HG02870 (cell line): Measurements from ENCODE around the gene ZIC1.

Experiments
- ATAC-seq: cut with Tn5 transposase; IDR thresholded peaks from one replicate; pipeline ENCODE4 v1.9.1; 2021; ENCODE audit warnings: mild to moderate bottlenecking, moderate library complexity; ENCODE audit not compliant: unreplicated experiment

The ZIC1 gene

GRCh38 chr3:147379651-147380050 is 29.5 kb upstream of the ZIC1 start:
- no peak for ATAC-seq

DNA sequence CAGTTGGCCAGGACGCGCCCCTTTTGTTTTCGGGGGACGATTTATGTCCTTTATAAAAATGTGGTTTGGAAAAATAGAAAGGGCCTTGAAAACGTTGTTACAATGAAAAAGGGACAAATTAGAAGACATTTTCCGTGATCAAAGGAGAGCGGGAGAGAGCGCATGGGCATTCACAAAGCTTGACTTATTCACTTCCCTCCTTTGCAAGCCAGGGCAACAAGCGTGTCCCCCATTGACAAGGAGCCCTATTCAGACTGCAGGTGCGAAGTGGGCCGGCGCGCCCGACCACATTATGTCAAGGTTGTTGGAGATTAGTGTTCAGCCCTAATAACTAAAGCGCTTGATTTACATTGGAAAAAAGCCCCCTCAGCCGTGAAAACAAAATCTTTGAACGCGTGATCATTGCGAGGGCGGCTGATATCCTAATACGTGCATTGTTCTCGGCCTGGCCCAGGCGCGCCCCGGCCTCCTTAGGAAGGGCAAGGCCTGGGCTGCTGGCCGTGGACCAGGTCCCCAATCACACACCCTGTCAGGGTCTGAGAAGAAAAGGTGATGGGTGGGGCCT is 28.7 kb upstream of the ZIC1 start:
- ATAC-seq = no peak

DNA sequence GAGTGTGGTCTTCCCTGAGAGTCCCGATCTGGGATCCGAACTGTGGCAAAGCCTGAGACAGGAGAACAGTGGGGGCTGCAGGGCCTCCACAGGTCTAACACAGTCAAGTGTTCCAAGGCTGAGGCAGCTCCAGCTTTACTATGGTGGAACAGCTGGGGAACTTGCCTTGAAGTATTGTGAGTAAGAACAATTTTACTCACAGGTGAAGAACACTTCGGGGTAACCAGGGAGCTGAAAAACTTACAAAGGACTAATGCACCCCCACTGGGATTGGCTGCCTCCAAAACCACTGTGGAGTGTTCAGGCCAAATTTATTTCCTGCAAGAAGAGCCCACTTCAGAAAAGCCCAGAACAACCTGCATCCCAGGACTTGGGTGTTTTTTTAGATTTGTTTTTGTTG is 28.2 kb upstream of the ZIC1 start:
- no peak for ATAC-seq

DNA sequence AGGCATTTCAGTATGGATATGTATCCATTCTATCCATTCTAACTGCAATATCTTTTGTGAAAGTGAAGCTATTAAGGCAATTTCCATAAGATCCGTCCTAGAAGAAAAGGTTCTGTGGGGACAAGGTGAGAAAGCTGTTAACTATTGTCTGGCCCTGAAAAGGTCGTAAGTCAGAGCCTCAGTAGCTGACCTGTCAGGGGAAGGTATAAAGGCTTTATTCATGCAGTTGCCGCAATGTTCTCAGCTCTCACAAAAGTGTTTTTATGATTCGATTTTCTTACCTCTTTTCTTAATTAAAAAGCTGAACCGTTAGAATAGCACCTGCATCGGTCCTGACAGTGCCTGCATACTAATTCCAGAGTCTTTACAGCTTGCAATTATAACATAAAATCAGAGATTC is 27.6 kb upstream of the ZIC1 start:
- no peak for ATAC-seq

GRCh38 chr3:147383617-147384016 is 25.5 kb upstream of the ZIC1 start:
- no peak for ATAC-seq

DNA sequence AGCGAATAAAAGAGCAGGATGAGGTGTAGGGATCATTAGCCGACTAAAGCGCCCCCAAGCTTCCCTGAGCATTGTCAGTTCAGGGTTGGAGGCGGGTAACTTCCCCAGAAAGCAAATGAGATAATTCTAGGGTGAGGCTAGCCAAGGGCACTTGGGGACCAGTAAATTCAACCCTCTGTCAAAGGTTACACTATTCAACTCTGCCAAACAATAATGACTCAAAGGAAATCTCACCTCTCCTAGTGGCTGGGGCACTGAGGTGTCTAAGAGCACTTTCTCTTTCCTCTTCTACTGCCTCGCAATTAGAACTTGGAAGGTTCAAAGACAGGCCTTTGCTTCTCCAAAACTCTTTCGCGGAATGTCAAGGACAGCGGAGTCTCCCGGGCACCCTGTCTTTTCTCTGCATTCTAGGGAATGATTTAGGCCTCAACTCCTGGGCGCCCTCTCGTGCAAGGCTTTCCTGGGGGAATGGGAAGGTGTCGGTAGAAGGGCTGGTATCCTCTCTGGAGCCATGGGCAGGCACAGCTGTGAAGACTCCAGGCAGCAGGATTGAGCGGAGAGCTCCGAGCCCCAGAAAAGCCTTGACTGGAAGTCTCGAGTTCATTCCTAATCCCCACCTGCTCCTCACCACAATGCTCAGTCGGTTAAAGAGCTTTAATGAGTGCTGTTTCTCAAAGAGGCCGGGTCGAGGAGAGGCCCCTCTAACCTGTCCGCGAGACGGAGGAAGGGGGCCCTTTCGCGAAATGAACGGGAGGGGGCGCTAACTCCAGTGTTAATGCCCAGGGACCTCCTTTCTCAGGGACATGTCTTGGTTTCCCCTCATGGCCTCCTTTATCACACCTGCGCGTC is 24.7 kb upstream of the ZIC1 start:
- ATAC-seq = no peak

DNA sequence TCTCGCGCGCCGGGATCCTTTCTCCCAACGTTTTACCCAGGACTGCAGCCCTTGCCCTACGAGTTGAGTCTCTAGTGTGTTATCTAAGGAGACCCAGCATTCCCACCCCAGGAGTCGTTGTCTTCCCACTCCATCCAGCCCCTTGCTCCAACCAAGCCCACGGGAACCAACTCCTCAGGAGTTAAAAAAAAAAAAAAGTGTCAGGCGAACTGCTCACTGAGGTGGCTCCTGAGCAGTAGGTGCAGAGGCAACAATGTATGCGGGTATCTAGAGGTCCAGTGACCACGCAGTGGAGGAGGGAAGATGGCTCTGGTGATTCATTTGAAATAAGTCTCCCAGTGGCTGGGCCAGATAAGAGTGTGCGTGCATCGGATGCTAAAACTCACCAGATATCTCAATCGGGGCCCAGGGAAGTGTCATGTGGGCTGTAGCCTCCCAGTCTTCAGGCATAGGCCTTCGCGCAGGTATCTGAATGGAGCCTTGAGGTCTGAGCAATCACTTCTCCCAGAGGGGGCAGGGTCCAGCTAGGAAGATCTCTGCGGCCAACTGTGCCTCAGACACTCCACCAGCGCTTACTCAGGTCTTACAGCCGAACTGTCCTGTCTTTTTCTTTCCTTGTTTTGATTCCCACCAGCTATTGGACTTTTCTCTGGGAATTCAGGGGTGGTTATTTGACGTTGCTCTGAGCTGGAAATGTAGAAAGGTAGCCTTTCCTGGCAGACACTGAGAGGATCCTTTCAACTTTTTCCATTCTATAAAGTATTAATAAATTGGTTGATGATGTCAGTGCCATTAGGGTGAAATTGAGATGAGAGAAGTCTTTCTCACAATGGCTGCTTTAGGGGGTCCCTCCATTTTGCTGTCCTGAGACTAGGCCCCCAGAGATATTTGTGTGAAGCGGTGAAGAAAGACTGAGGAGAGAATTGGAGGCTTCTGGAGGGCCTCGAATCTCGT is 23.8 kb upstream of the ZIC1 start:
- ATAC-seq = no peak

DNA sequence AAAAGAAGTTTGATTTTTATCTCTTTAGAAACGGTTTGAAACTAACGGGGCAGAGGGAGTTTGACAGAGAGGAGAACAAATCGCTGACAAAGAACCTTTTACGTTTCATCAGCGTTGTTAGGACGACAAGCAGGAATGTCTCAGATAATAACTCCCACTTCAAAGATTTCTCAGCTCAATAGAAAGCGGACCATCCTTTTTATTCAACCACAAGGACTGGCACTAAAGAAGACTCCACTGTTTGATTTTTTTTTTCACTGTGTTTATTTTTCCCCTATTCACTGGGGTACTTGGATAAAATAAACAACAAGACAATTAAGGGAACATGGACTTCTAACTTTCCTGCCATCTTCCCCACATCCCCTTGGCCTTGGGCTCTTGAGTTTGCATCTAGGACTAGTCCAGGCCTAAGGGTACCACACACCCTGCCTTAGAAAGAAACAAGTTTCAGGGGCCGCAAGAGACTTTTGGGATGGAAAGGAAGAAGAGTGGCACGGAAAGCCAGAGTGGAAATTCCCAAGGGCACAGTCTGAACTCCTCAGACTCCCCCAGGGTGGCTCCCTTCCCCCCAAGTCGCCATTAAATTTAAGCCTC is 21.8 kb upstream of the ZIC1 start:
- ATAC-seq = no peak

- ATAC-seq = no peak
Observed at GRCh38 chr3:147387885-147388699, 21.1 kb upstream of the ZIC1 start.

- no peak for ATAC-seq
Observed at GRCh38 chr3:147388700-147389580, 20.2 kb upstream of the ZIC1 start.

GRCh38 chr3:147389717-147390116 is 19.4 kb upstream of the ZIC1 start:
- ATAC-seq = no peak

GRCh38 chr3:147390589-147391569 is 18.3 kb upstream of the ZIC1 start:
- ATAC-seq = no peak

DNA sequence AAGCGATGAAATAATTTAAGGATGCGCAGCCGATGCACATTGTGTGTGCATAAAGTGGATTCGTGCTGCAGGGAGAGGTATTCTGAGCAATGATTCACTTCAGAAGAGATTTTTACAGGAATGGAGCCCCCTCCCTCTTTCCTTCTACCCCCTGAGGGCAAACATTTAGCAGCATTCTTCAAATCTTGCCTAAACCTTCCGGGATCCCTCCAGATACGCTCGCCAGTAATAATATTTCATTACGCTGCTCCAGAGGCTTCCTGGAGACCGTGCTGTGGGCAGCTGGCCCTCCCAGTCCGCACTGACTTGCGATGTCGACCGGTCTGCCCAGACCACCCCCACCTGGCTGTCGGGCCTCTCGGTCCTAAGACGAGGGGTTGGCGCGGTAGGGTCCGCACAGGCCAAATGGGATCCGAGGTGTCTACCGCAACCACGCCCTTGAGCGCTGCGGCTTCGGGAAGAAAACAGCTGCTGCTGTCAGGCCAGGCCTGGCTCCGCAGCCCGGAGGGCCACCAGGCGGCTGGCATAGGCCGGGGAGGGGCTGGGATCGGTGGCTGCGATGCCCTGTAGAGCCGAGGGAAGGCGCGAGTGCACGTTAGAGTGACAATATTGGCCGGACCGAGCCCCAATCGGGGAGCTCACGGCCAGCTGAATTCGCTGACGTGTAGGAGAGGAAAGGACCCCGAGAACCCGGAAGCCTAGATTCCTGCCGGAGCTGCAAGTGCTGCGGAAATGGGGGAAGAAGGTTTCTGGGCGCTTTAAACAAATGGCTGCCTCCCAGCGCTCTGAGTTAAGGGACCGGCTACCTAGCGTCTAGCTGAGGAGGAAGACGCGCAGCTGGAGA is 17.2 kb upstream of the ZIC1 start:
- ATAC-seq = no peak

- no peak for ATAC-seq
Observed at GRCh38 chr3:147392625-147392946, 16.6 kb upstream of the ZIC1 start.

GRCh38 chr3:147393261-147393942 is 15.8 kb upstream of the ZIC1 start:
- ATAC-seq = no peak

DNA sequence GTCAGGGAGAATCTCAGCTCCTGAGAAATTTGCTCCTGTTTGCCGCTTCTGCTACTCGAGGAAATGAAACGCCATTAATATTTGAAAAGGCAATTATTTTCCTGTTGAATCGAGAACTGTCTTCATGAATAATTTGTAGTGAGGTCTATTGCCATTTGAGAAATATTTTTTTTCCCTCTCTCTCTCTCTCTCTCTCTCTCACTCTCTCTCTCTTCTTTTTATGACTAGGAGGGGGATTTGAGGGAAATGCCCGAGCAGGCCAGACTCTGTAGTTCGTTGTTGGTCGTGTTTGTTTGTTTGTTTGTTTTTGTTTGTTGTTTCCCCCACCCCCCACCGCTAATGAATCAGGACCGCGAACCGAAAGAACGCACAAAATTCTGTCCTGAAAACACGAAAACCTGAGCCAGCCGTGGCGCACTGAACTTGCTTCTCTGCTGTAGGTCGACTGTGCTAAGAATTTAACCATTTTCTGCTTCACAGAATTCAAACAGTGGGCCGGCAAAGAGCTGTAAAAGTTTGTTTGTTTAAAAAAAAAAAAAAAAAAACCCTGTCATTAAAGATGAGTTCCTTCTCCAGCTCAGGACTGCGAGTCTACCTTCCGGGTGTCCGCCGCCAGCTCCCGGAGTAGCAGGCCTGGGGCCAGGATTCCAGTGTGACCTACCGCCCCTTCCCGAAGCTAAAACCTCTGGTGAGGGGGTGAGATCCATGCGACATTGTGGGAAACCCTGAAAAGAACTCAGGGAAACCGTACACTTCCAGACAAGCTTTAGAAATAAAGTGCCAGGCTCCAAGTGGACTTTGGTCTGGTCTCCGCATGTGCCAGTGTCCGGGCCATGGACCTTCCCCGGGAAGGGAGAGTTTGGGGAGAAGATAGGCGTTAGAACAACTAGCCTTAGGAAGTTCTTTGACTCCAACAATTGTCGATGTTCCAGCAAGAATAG is 15.0 kb upstream of the ZIC1 start:
- ATAC-seq = no peak
